Astrocyte (in vitro differentiated cells and primary cell): Measurements from ENCODE around the gene PCED1B.

Experiments used
- CTCF ChIP-seq: IDR thresholded peaks from 2 replicates; pipeline ENCODE4 v1.5.1; 2011; ENCODE audit warnings: low read depth, mild to moderate bottlenecking, inconsistent platforms, low read length, moderate library complexity; ENCODE audit not compliant: insufficient read depth
- EZH2 ChIP-seq: IDR thresholded peaks from 2 replicates; pipeline ENCODE4 v1.6.1; 2012; ENCODE audit warnings: mild to moderate bottlenecking, low read length, inconsistent platforms; ENCODE audit not compliant: insufficient read depth

GRCh38 chr12:47134005-47134404 is 54.6 kb downstream of the PCED1B start:
- TF ChIP-seq CTCF, result no peak
- no peak for TF ChIP-seq EZH2
